HG03066 (cell line): ENCODE data around the gene LYZL2.
"Not testable (repeated sequence)": the region's sequence is repeated elsewhere in the genome, so short reads cannot be mapped to it uniquely, and the experiment has no call there.

Experiments used
- ATAC-seq: cut with Tn5 transposase; IDR thresholded peaks from one replicate; pipeline ENCODE4 v1.9.1; 2021; ENCODE audit warnings: low read depth; ENCODE audit not compliant: unreplicated experiment

LYZL2 gene

DNA sequence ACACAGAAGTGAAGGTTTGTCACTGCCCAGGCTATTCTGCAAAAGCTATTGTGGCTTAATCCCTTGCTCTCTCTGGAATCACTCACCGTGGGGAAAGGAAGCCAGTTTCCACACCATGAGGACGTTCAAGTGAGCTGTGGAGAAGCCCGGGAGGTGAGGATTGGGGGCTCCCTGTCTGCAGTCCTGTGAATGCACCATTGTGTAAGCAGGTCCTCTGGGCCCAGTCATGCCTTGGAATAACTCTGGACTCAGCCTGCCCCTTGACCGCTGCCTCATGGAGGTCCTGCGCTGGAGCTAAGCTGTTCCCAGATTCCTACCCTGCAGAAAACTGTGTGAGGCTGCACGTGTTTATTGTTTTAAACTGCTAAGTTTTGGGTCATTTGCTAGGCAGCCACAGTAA, 33.5 kb downstream of the LYZL2 start:
- ATAC-seq: no peak

DNA sequence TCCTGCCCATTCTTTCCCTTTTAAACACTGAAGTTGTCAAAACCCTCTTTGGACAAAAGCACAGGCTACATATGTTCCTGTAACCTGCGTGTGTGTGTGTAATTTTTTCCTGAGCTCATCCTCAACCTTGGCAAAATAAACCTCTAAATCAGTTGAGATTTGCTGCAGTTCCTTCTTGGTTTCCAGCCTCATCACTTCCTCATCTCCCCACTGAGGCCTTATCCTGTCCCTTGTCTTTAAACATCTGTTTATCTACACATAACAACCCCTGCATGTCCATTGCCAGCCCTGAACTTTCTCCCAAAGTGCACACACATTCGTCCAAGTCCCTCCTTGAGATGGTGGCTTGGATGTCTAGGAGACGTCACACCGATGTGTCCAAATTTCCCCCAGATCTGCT, 35.5 kb downstream of the LYZL2 start:
- no peak for ATAC-seq

DNA sequence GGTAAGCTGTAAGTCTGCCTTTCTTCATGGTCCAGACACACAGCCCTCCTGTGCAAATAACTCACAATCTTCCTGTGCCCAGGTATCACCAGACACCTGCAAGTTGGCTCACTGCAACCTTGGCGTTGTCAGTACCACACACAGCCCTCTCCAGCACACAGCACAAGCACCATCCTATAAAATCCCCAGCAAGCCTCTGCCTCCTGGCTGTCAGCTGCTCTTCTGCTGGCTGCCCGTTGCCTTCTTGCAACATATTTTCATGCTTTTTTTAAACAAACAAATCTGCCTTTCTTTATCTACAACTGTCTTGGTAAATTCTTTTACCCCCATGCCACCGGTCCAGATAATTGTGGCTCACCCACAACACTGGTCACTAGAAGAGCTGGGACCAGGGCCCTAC, 36.8 kb downstream of the LYZL2 start:
- not testable (repeated sequence) for ATAC-seq

DNA sequence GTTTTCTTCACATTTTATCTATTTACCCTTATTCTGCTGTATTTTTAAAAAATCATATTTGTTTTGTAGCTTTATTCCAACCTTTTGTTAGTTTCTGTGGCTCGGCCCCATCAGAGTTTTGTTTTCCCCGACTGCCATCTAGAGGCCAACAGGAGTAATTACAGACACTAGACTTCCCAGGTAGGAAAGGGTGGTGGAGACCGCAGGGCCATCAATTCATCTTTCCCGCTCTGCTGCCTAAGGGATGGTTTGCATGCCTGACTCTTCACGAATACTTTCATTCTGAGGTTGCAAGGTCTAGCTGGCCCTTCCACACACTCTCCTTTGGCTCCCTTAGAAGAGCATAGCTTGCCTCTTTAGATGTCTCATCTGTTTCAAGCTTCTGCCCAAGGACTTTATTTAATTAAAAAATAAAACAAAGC, 38.3 kb downstream of the LYZL2 start:
- ATAC-seq: no peak

DNA sequence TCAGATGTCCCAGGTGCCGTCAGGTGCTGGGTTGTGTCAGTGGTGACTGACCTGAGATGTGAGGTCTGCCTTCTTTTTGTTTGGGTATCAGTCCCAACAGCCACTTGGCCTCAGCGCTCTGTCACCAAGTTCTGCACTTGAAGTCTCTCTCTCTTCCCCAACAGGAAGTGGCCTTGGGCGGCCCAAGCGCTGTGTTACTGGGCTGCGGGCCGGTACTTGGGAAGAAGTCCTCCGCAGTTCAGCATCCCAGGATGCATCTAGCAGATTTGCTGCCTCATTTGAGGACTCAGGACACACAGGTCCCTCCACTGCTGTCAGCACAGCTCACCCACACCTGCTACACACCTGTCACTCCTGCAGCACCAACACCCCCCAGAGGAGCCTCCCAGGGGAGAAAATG, 40.1 kb downstream of the LYZL2 start:
- no peak for ATAC-seq

DNA sequence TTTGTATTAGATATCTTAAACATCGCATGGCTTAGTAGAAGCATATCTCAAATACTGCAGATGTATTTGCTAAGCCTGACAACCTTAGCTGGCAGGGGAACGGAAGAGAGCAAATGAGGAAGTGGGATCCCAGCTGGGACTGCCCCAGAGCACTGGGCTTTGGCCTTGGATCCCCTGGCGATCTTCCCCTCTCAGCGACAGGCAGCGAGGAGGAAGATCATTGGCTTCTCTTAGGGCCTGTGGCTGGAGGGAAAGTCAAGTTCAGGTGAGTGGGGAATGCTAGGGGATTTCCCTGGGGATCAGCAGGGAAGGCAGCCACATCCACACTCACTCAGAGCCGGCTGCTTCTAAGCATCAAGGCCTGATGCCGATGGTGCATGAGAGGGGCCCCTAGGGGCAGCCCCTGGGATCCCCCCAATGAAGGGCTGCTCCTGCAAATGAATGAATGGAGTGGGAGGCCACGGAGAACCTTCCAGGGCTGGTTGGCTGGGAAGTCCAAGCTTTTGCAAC, 42.0 kb downstream of the LYZL2 start:
- ATAC-seq: peak; percentile 75

DNA sequence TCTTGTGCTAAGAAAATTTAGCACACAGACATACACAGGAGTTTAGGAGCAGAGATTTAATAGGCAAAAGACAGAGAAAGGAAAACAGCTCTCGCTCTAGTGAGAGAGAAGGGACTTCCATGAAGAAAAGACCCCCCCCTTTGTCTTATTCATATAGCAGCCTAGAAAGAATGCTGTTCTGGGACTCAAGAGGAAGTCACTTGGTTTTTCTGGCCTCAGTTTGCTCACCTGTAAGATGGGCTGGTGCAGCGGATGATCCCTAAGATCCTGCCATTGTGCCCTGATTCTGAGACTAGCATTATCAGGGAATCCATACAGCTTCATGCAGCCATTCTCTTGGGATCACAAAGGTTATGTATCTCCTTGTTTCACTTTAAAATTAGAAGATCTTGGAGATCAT, 42.7 kb downstream of the LYZL2 start:
- no peak for ATAC-seq

DNA sequence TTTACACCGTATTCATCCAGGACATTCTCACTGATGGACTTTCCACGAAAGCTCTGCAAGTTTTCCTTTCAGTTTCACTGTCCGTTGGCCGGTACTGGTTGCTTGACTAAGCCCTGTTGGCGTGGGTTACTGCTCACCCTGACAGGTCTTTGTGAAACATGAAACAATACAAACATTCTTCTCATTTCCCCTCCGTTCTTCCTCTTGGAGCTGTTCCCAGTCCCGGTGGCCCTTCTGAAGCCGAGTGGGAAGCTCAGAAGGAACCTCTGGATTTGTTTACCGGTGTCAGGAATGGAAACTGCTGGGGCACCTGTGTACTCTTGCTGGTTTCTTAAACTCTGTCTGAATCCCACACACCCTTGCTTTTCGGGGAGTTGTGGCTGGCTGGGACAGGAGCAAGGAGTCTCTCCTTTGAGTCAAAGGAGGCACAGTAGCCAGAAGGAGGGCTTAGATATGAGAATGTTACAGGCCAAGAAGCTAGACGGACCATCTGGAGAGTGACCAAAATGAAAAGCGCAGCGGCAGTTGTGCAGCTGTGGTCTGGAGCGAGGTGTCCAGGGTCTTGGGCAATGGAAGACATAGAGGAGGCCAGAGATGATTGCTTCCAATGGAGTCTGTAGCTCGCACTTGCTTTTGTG, 45.7 kb downstream of the LYZL2 start:
- peak; percentile 61 for ATAC-seq

DNA sequence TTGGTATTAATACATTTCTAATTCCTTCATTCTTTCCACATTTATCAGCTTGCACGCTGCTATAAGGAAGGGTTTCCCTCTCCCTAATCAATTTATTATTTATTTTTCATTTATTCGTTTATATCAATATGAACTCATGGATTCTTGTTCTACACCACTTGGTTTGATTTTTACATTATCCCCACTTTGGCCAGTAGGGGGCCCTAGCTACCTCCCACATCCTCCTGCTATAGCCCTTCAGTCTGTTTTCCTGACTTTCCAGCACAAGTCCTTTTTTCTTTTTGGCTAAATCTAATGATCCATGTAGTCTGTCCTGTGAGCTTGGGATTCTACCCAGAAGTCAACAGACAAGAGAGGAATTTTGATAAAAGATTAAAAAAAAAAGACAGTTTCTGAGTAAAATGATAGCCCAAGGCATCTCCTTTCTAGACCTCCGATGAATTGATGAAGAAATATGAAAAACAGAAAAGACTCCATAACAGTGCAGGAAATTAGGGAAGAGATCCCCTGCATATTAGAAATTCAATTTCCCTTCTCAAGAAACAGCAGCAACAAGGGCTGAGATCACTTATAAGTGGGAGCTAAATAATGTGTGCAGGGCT, 47.7 kb downstream of the LYZL2 start:
- no peak for ATAC-seq

DNA sequence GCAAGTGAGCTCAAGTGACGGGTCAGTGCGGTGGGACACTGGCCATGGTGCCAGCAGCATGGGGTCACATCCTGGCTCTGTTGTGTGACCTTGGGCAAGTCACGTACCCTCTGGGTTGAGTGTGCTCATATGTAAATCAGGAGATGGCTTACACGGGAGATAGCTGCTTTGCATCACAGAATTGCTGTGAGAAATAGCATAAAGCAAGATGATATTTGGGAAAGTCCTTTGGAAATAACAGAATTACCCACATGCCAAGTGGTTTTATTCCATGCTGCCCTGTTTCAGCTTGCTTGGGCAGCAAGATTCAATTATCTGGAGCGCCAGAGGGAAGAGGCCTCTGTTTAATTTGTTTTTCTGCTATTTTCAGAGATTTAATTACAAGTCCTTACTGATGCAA, 48.9 kb downstream of the LYZL2 start:
- ATAC-seq: no peak

DNA sequence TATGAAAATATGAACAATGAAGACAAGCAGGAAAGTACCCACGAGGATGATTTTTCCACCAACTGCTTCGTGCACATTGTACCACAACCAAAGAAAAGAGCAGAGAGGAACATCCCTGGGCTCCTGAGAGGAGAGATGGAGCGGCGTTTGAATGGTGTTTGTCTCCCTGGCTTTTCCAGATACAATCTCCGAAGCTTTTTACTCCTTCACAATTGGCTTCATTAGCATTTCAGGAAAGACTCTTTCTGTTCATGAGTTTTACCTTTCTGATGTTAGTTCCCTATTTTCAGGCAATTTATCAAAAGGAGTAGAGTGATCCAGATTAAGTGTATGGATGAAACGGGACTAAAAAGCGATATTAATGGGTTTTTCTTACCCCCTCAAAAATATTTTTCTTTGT, 49.3 kb downstream of the LYZL2 start:
- no peak for ATAC-seq

DNA sequence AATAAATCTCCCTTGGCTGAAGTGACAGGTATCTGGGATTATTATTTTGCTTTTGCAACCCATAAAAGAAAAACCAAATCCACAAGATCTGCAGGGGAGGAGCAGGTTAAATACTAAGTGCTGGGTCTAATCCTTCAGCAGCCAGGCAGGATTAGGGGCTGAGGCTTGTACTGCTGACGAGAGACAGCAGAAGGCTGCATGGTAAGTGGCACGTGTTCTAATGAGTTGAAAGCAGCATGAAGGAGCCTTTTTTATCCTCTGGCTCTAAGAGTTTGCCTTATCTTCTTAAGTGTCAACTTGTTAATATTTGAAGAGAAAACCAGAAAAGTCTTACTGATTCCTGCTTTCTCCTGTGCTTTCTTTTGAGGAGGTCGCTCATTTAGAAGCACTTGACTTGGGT, 50.0 kb downstream of the LYZL2 start:
- no peak for ATAC-seq

DNA sequence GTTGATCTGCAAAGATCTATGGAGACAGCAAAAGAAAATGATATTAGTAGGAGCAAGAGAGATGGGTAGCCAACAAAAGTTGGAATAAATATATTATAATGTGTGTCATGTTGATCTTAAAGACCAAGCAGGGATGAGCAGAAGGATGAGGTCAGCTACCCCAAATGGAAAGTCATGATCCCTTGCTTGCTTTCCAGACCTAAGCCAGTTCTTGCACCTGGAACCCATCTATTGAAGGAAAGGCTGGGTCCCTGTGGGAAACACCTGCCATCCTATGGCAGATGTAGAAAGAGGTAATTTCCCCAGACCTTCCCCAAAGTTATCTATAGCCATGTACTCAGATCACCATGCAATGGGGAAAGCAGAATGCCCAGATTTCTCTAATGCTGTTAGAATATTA, 52.5 kb downstream of the LYZL2 start:
- no peak for ATAC-seq

DNA sequence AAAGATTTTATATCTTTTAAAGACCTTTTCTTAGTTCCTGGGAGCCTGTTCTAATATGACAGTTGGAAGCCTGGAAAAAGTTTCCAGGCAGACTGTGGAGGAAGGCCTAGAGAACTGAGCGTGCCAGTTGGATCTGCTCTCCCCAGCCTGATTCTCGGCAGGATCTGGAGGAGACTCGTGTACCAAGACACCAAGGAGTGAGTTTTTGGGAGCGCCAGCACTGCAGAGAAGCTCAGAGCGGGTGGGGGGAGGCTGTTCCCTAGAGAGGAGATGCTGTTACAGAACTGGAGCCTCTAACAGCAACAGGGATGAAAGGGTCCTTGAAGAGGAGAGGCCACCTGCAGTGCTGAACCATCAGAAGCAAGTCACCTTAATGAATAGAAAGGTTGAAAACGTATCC, 52.9 kb downstream of the LYZL2 start:
- no peak for ATAC-seq

DNA sequence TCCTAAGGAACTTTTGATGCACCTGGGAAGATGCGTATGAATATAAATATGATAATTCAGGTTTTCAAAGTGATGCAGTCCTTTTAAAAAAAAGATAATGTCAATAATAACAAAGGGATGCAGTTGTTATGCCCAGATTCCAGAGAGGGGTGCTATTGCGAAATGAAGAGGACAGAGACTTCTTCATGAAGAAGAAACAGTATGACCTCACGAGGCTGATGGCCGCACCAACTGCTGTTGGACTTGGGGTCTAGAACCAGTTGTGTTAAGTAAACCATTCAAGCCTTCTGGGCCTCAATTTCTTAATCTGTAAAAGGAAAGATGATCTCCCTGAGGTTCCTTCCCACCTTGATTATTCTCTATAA, 55.1 kb downstream of the LYZL2 start:
- ATAC-seq: no peak

DNA sequence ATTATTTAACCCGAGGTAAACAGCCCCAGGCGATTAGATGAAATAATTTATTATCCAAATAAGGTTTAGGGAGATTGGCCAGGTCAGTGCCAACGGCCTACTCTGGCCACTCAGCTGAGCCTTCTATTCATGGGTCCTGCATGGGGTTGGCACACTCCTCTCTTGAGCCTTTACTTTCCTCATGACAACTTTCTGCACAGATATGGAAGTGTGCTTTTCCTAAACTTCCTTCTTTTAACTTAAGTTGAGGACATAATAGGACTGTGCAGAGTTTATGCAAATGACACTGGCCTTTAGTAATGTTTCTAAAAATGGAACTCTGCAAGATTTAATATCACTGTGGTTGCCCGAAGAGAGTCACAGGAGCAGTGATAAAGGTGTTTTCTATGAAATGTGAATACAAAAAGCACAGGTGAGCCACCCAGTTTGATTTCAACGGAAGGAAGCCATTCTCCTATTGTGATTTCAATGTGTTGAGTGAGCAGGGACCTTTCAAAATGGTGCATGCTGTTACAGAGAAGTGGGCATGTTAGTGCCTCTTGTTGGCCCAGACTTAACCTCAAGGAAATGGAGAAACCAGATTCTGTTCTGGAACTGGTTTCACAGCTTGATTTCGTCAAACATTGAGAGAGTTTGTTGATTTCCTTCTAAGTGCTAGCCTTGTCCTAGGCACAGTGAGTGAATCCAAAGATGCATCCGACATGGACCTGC, 55.7 kb downstream of the LYZL2 start:
- ATAC-seq: no peak

DNA sequence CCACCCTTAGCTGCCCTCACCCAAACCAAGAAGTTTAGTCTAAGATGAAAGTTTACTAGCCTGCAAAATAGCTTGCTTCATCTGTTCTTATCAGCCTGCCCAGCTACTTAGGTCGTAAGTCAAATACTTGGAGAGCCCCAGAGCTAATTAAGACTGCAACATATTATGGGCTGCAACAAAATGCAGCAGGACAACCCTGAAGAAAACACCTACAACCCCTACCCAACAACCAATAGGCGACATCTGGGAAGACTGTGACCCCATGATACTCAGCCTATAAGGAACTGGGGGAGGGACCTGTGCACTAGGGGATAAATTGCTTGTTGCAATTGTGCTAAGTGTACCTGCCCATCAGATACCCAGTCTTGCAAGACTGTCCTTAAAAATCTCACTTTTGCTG, 64.1 kb downstream of the LYZL2 start:
- no peak for ATAC-seq

DNA sequence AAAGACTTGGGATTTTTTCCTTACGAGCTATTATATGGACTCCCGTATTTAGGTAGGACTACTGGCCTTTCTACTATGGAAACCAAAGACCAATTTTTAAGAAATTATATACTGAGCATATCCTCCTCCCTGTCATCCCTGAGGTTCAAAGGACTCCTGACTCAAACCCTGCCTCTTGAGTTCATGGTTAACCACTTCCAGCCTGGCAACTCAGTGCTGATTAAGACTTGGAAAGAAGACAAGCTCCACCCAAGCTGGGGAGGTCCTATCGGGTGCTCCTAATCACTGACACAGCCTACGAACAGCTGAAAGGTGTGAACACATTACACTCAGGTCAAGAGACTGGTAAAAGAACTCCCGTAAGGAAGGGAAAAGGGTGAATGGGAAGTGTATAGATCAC, 66.8 kb downstream of the LYZL2 start:
- no peak for ATAC-seq
